Adrenal gland (tissue), 5 donors: ENCODE measurements around the gene ABO.

Experiments
- POLR2A ChIP-seq, 2 donors: fragments of 450-650 bp; IDR thresholded peaks; one replicate each; pipeline ENCODE4 v1.6.1; 2017; ENCODE audit warnings: antibody characterized with exemption in 2 of 2, mild to moderate bottlenecking in 2 of 2, moderate library complexity in 1 of 2
- TF ChIP-seq, protein P1 (sequence below), 6 experiments: fragments of 450-650 bp in 4 of 6; fragments of 200-600 bp in 2 of 6; sonication (generic) in 1 of 6; IDR thresholded peaks; 1 replicate in 5 of 6; 2 replicates in 1 of 6; pipeline versions ENCODE4 v1.5.1 to v1.8.0; 2016 to 2021; ENCODE audit warnings: antibody characterized with exemption in 6 of 6, mild to moderate bottlenecking in 2 of 6, moderate library complexity in 1 of 6
- donor health status: DM: no; HTN: no; CAD: no.

DNA sequence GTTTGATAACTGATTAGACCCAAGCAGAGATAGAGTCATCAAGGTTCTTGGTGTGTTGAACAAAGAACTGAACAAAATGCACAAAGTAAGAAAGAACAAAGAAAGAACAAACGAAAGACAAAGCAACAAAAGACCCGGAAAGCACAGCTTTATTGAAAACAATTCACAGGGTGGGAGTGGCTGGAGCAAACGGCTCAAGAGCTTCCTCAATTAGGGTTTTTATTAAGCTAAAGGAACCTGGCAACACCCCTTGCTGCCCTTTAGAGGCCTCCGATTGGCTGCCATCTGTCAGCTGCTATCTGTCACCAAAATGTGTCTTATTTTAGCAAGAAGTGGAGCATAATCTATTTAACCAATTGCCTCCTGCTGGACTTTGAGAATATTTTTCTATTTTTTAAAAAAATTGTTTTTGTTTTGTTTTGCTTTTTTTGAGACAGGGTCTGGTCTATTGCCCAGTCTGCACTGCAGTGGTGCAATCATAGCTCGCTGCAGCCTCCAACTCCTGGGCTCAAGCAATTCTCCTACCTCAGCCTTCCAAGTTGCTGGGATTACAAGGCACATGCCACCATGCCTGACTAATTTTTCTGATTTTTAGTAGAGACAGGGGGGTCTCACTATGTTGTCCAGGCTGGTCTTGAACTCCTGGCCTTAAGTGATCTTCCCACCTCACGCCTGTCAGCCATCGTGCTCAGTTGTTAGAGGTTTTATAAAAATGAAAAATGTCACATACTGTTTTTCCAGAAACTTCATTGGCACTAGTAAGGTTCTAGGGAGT, 7.7 kb upstream of the ABO start:
- TF ChIP-seq, protein P1, sequence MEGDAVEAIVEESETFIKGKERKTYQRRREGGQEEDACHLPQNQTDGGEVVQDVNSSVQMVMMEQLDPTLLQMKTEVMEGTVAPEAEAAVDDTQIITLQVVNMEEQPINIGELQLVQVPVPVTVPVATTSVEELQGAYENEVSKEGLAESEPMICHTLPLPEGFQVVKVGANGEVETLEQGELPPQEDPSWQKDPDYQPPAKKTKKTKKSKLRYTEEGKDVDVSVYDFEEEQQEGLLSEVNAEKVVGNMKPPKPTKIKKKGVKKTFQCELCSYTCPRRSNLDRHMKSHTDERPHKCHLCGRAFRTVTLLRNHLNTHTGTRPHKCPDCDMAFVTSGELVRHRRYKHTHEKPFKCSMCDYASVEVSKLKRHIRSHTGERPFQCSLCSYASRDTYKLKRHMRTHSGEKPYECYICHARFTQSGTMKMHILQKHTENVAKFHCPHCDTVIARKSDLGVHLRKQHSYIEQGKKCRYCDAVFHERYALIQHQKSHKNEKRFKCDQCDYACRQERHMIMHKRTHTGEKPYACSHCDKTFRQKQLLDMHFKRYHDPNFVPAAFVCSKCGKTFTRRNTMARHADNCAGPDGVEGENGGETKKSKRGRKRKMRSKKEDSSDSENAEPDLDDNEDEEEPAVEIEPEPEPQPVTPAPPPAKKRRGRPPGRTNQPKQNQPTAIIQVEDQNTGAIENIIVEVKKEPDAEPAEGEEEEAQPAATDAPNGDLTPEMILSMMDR (IDR thresholded peaks at IDR 0.05), result no peak
- TF ChIP-seq POLR2A (IDR thresholded peaks at IDR 0.05), result no peak
